Vagina (tissue), 2 donors: ENCODE measurements around the gene MIER3.
"Not testable (repeated sequence)": the region's sequence is repeated elsewhere in the genome, so short reads cannot be mapped to it uniquely, and the experiment has no call there.

Experiments
- POLR2A ChIP-seq, 2 donors: fragments of 450-650 bp; IDR thresholded peaks; one replicate each; pipeline ENCODE4 v1.6.1; 2017; ENCODE audit warnings: antibody characterized with exemption in 2 of 2, mild to moderate bottlenecking in 2 of 2, moderate library complexity in 2 of 2
- POLR2AphosphoS5 ChIP-seq, 2 donors: sonication (generic); formaldehyde crosslinking; IDR thresholded peaks; one replicate each; pipeline ENCODE4 v1.9.0; 2017; ENCODE audit warnings: antibody characterized with exemption in 2 of 2, mild to moderate bottlenecking in 2 of 2, low read depth in 1 of 2; ENCODE audit not compliant: insufficient read depth in 1 of 2
- TF ChIP-seq, protein P1 (sequence below), 3 experiments: fragments of 450-650 bp in 2 of 3; fragments of 200-600 bp in 1 of 3; sonication (generic) in 1 of 3; IDR thresholded peaks; one replicate each; pipeline ENCODE4 v1.5.1; 2017 to 2019; ENCODE audit warnings: antibody characterized with exemption in 3 of 3, mild to moderate bottlenecking in 2 of 3, moderate library complexity in 2 of 3

DNA sequence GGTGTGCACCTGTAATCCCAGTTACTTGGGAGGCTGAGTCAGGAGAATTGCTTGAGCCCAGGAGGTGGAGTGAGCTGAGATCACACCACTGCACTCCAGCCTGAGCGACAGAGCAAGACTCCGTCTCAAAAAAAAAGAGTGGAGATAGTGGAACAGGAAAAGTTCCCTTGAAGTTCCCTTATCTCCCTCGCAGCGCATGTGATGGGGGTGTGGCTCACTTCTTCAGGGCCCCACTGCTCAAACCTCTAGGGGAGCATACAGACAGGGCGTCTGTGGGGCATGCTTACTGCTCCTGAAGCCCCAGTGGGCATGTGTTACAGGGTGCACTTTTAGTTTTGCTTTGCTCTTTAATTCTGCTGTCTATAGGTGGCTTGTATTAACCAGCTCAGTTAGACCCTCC lies 27.6 kb upstream of the MIER3 start:
- TF ChIP-seq, protein P1, sequence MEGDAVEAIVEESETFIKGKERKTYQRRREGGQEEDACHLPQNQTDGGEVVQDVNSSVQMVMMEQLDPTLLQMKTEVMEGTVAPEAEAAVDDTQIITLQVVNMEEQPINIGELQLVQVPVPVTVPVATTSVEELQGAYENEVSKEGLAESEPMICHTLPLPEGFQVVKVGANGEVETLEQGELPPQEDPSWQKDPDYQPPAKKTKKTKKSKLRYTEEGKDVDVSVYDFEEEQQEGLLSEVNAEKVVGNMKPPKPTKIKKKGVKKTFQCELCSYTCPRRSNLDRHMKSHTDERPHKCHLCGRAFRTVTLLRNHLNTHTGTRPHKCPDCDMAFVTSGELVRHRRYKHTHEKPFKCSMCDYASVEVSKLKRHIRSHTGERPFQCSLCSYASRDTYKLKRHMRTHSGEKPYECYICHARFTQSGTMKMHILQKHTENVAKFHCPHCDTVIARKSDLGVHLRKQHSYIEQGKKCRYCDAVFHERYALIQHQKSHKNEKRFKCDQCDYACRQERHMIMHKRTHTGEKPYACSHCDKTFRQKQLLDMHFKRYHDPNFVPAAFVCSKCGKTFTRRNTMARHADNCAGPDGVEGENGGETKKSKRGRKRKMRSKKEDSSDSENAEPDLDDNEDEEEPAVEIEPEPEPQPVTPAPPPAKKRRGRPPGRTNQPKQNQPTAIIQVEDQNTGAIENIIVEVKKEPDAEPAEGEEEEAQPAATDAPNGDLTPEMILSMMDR (IDR thresholded peaks at IDR 0.05): not testable (repeated sequence)
- not testable (repeated sequence) for TF ChIP-seq POLR2AphosphoS5 (IDR thresholded peaks at IDR 0.05; ENCODE audit: insufficient read depth in 1 of 2, low read depth in 1 of 2); POLR2A (IDR thresholded peaks at IDR 0.05)
